Measurements from ENCODE around the gene POU6F2.

- TF ChIP-seq CTCF (IDR thresholded peaks at IDR 0.05) (no peak), ZFX (IDR thresholded peaks at IDR 0.05; ENCODE audit: borderline replicate concordance) (no peak)
These were observed 154.6 kb downstream of the POU6F2 start for GRCh38 chr7:39132306-39132705.

Data from 22Rv1 (cell line).